ENCODE data around the gene CACTIN.
A peak's percentile ranks its signal among the peaks of the same experiment; 100 is the strongest.
"Not testable (repeated sequence)": the region's sequence is repeated elsewhere in the genome, so short reads cannot be mapped to it uniquely, and the experiment has no call there.

CACTIN gene

DNA sequence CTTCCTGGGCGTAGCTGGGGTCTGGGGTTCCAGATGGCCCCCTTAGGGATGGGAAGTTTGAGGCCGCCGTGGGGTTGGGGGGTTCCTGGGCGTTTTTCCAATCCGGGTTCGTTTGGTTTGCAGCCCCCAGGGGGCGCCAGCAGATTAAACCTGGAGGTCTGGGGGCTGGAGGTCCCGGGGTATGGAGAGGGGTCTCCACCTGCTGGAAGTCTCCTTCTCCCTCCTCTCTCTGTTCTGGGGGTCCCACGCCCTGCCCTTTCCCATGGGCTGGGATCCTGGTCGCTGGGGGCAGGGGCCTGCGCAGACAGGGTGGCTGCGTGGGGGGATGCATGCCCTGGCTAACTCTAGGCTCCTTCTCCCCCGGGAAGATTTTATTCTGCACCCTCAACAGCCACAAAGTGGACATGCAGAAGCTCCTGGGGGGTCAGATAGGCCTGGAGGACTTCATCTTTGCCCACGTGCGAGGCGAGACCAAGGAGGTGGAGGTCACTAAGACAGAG lies 40.4 kb downstream of the CACTIN start:
- no peaks in the 10 kb centered on the region for H3K36me3 ChIP-seq (ENCODE audit: control insufficient read depth in 4 of 4, insufficient read depth in 4 of 4, low read length in 3 of 4)
- POLR2A ChIA-PET: no interaction called here
- 7% methylated on average over 8 of the region's 16 CpGs for WGBS (ENCODE audit: insufficient coverage)
- peak overlapping the region; percentile 44 to 74 (median 67) for H3K4me3 ChIP-seq (ENCODE audit: control insufficient read depth in 1 of 7, extremely low read depth in 1 of 7, insufficient read depth in 4 of 7, low read depth in 2 of 7, low read length in 6 of 7)
- DNase-seq: peak in 2 of 3 donors; percentile 56 to 63
- CTCF ChIA-PET: interaction anchor here (0.9 to 9.4 kb wide), 15 partner anchors 9 to 104 kb away, joined by 3 to 91 read pairs (median 4); no protein-coding TSS in a partner anchor
- peaks cover 0 to 9% (median 8%) of the 10 kb centered on the region in 4 experiments for H3K4me1 ChIP-seq (ENCODE audit: control extremely low read depth in 1 of 4, control insufficient read depth in 4 of 4, insufficient read depth in 4 of 4, low read length in 3 of 4)
- H3K27me3 ChIP-seq (replicated peaks in 2 of 5; ENCODE audit: control insufficient read depth in 4 of 5, insufficient read depth in 5 of 5, low read length in 4 of 5): no peaks in the 10 kb centered on the region
- H3K27ac ChIP-seq (ENCODE audit: insufficient read depth in 1 of 2, low read depth in 1 of 2, low read length in 2 of 2, poor library complexity in 1 of 2, severe bottlenecking in 2 of 2): no peak overlapping the region
- no peaks in the 10 kb centered on the region for H3K9me3 ChIP-seq (ENCODE audit: control extremely low read depth in 1 of 5, control insufficient read depth in 4 of 5, insufficient read depth in 2 of 5, low read depth in 1 of 5, low read length in 4 of 5)

DNA sequence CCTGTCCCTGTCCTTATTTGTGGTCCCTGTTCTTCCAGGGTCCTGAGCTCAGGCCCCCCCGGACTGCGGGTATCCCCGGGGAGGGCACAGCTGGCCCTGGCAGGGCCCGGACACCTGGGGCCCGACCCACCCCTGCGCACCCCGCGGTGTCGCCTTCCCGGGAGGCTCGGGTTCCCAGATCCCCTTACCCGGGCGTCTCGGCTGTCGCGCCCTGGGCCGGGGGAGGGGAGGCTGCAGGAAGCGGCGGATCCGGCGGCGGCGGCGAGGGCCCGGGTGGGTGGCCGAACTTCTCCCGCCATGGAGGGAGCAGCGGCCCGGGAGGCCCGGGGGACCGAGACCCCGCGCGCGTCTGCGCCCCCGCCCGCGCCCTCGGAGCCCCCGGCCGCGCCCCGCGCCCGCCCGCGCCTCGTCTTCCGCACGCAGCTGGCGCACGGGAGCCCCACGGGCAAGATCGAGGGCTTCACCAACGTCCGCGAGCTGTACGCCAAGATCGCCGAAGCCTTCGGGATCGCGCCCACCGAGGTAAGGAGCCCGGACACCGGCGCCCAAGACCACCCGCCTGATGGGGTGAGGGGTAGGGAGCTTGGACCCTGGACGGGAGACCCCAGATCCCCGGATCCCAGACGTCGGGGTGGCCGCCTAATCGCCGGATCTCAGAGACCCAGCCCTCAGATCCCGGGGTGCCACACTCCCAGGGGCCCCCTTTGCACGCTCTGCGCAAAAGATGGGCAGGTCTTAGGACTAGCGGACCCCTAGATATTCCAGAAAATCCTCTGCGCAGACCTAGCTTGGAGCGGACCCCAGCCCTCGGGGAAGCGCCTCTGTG lies 41.1 kb downstream of the CACTIN start, which contains the start of gene GIPC3:
GIPC3 (plus strand) TSS at position 178 of the 826 bp plus-strand sequence; CDS start at position 298, 120 bp downstream.
- no peak for DNase-seq
- H3K4me3 ChIP-seq (ENCODE audit: control insufficient read depth in 1 of 7, extremely low read depth in 1 of 7, insufficient read depth in 4 of 7, low read depth in 2 of 7, low read length in 6 of 7): peak within 1 kb of the TSS; percentile 44 to 74 (median 67)
- peaks cover 0 to 9% (median 8%) of the 10 kb centered on the region in 4 experiments for H3K4me1 ChIP-seq (ENCODE audit: control extremely low read depth in 1 of 4, control insufficient read depth in 4 of 4, insufficient read depth in 4 of 4, low read length in 3 of 4)
- H3K27me3 ChIP-seq (replicated peaks in 2 of 5; ENCODE audit: control insufficient read depth in 4 of 5, insufficient read depth in 5 of 5, low read length in 4 of 5): no peaks in the 10 kb centered on the region
- WGBS (ENCODE audit: insufficient coverage): 2% methylated on average over 45 of the region's 84 CpGs
- no peak within 1 kb of the TSS for H3K27ac ChIP-seq (ENCODE audit: insufficient read depth in 1 of 2, low read depth in 1 of 2, low read length in 2 of 2, poor library complexity in 1 of 2, severe bottlenecking in 2 of 2)
- H3K9me3 ChIP-seq (ENCODE audit: control extremely low read depth in 1 of 5, control insufficient read depth in 4 of 5, insufficient read depth in 2 of 5, low read depth in 1 of 5, low read length in 4 of 5): no peaks in the 10 kb centered on the region
- no peaks in the 10 kb centered on the region for H3K36me3 ChIP-seq (ENCODE audit: control insufficient read depth in 4 of 4, insufficient read depth in 4 of 4, low read length in 3 of 4)
- CTCF ChIA-PET: interaction anchor here (0.6 to 9.4 kb wide), 16 partner anchors 9 to 86 kb away, joined by 3 to 91 read pairs (median 4); no protein-coding TSS in a partner anchor
- POLR2A ChIA-PET: interaction anchor here (1.1 kb wide), 1 partner anchor 20 kb away, joined by 3 read pairs; no protein-coding TSS in a partner anchor

DNA sequence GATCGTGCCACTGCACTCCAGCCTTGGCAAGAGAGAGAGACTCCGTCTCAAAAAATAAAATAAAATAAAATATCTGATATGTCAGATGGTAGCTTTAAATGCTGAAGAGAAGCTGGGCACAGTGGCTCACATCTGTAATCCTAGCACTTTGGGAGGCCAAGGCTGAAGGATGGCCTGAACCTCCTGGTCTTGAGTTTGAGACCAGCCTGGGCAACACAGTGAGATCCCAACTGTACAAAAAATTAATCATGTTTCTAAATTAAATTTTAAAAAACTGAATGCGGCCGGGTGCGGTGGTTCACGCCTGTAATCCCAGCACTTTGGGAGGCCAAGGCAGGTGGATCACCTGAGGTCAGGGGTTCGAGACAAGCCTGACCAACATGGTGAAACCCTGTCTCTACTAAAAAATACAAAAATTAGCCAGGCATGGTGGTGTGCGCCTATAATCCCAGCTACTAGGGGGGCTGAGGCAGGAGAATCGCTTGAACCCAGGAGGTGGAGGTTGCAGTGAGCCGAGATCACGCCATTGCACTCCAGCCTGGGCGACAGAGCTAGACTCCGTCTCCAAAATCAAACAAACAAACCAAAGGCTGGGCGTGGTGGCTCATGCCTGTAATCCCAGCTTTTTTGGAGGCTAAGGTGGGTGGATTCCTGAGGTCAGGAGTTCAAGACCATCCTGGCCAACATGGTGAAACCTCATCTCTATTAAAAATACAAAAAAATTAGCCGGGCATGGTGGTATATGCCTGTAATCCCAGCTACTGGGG lies 42.4 kb downstream of the CACTIN start:
- H3K9me3 ChIP-seq (ENCODE audit: control extremely low read depth in 1 of 5, control insufficient read depth in 4 of 5, insufficient read depth in 2 of 5, low read depth in 1 of 5, low read length in 4 of 5); H3K27me3 ChIP-seq (replicated peaks in 2 of 5; ENCODE audit: control insufficient read depth in 4 of 5, insufficient read depth in 5 of 5, low read length in 4 of 5); H3K36me3 ChIP-seq (ENCODE audit: control insufficient read depth in 4 of 4, insufficient read depth in 4 of 4, low read length in 3 of 4); H3K4me3 ChIP-seq (ENCODE audit: control insufficient read depth in 1 of 7, extremely low read depth in 1 of 7, insufficient read depth in 4 of 7, low read depth in 2 of 7, low read length in 6 of 7); H3K27ac ChIP-seq (ENCODE audit: insufficient read depth in 1 of 2, low read depth in 1 of 2, low read length in 2 of 2, poor library complexity in 1 of 2, severe bottlenecking in 2 of 2); DNase-seq: not testable (repeated sequence)
- POLR2A ChIA-PET: interaction anchor here (1.1 kb wide), 1 partner anchor 21 kb away, joined by 3 read pairs; no protein-coding TSS in a partner anchor
- peaks cover 0 to 12% (median 9%) of the 10 kb centered on the region in 4 experiments for H3K4me1 ChIP-seq (ENCODE audit: control extremely low read depth in 1 of 4, control insufficient read depth in 4 of 4, insufficient read depth in 4 of 4, low read length in 3 of 4)
- WGBS (ENCODE audit: insufficient coverage): 91% methylated on average over 10 of the region's 15 CpGs
- CTCF ChIA-PET: interaction anchor here (1.2 to 9.4 kb wide), 6 partner anchors 10 to 41 kb away, joined by 4 to 91 read pairs (median 6); no protein-coding TSS in a partner anchor

- Histone ChIP-seq H3K36me3 (ENCODE audit: control insufficient read depth in 4 of 4, insufficient read depth in 4 of 4, low read length in 3 of 4) (peaks cover 0 to 12% (median 2%) of the 10 kb centered on the region in 4 experiments), H3K4me1 (ENCODE audit: control extremely low read depth in 1 of 4, control insufficient read depth in 4 of 4, insufficient read depth in 4 of 4, low read length in 3 of 4) (peaks cover 0 to 14% (median 9%) of the 10 kb centered on the region in 4 experiments)
- H3K9me3 ChIP-seq (ENCODE audit: control extremely low read depth in 1 of 5, control insufficient read depth in 4 of 5, insufficient read depth in 2 of 5, low read depth in 1 of 5, low read length in 4 of 5); H3K27ac ChIP-seq (ENCODE audit: insufficient read depth in 1 of 2, low read depth in 1 of 2, low read length in 2 of 2, poor library complexity in 1 of 2, severe bottlenecking in 2 of 2); H3K4me3 ChIP-seq (ENCODE audit: control insufficient read depth in 1 of 7, extremely low read depth in 1 of 7, insufficient read depth in 4 of 7, low read depth in 2 of 7, low read length in 6 of 7); H3K27me3 ChIP-seq (replicated peaks in 2 of 5; ENCODE audit: control insufficient read depth in 4 of 5, insufficient read depth in 5 of 5, low read length in 4 of 5); DNase-seq: not testable (repeated sequence)
- 90% methylated on average over 4 of the region's 4 CpGs for WGBS (ENCODE audit: insufficient coverage)
- ChIA-PET POLR2A (interaction anchor here (0.6 kb wide), 1 partner anchor 28 kb away, joined by 3 read pairs; no protein-coding TSS in a partner anchor), CTCF (interaction anchor here (1.8 to 1.9 kb wide), 2 partner anchors 9 to 22 kb away, joined by 5 to 8 read pairs; no protein-coding TSS in a partner anchor)
Measured at GRCh38 chr19:3581792-3582191, 44.8 kb downstream of the CACTIN start.

- Histone ChIP-seq H3K27ac (ENCODE audit: insufficient read depth in 1 of 2, low read depth in 1 of 2, low read length in 2 of 2, poor library complexity in 1 of 2, severe bottlenecking in 2 of 2) (no peak overlapping the region), H3K4me3 (ENCODE audit: control insufficient read depth in 1 of 7, extremely low read depth in 1 of 7, insufficient read depth in 4 of 7, low read depth in 2 of 7, low read length in 6 of 7) (no peak overlapping the region), H3K4me1 (ENCODE audit: control extremely low read depth in 1 of 4, control insufficient read depth in 4 of 4, insufficient read depth in 4 of 4, low read length in 3 of 4) (peaks cover 0 to 19% (median 5%) of the 10 kb centered on the region in 4 experiments), H3K9me3 (ENCODE audit: control extremely low read depth in 1 of 5, control insufficient read depth in 4 of 5, insufficient read depth in 2 of 5, low read depth in 1 of 5, low read length in 4 of 5) (no peaks in the 10 kb centered on the region), H3K36me3 (ENCODE audit: control insufficient read depth in 4 of 4, insufficient read depth in 4 of 4, low read length in 3 of 4) (peaks cover 0 to 23% (median 9%) of the 10 kb centered on the region in 4 experiments), H3K27me3 (replicated peaks in 2 of 5; ENCODE audit: control insufficient read depth in 4 of 5, insufficient read depth in 5 of 5, low read length in 4 of 5) (no peaks in the 10 kb centered on the region)
- DNase-seq: no peak
- 96% methylated on average over 8 of the region's 11 CpGs for WGBS (ENCODE audit: insufficient coverage)
- CTCF ChIA-PET: no interaction called here
- POLR2A ChIA-PET: no interaction called here
Measured at GRCh38 chr19:3580156-3580934, 46.2 kb downstream of the CACTIN start.

- 89% methylated on average over 16 of the region's 17 CpGs for WGBS (ENCODE audit: insufficient coverage)
- no peak overlapping the region for H3K4me3 ChIP-seq (ENCODE audit: control insufficient read depth in 1 of 7, extremely low read depth in 1 of 7, insufficient read depth in 4 of 7, low read depth in 2 of 7, low read length in 6 of 7)
- H3K27me3 ChIP-seq (replicated peaks in 2 of 5; ENCODE audit: control insufficient read depth in 4 of 5, insufficient read depth in 5 of 5, low read length in 4 of 5): no peaks in the 10 kb centered on the region
- H3K4me1 ChIP-seq (ENCODE audit: control extremely low read depth in 1 of 4, control insufficient read depth in 4 of 4, insufficient read depth in 4 of 4, low read length in 3 of 4): peaks cover 0 to 20% (median 9%) of the 10 kb centered on the region in 4 experiments
- no peak overlapping the region for H3K27ac ChIP-seq (ENCODE audit: insufficient read depth in 1 of 2, low read depth in 1 of 2, low read length in 2 of 2, poor library complexity in 1 of 2, severe bottlenecking in 2 of 2)
- CTCF ChIA-PET: interaction anchor here (0.9 kb wide), 1 partner anchor 10 kb away, joined by 4 read pairs; no protein-coding TSS in a partner anchor
- H3K9me3 ChIP-seq (ENCODE audit: control extremely low read depth in 1 of 5, control insufficient read depth in 4 of 5, insufficient read depth in 2 of 5, low read depth in 1 of 5, low read length in 4 of 5): no peaks in the 10 kb centered on the region
- H3K36me3 ChIP-seq (ENCODE audit: control insufficient read depth in 4 of 4, insufficient read depth in 4 of 4, low read length in 3 of 4): peaks cover 0 to 30% (median 9%) of the 10 kb centered on the region in 4 experiments
- DNase-seq: no peak
- POLR2A ChIA-PET: no interaction called here
Measured at GRCh38 chr19:3578390-3578789, 48.2 kb downstream of the CACTIN start.
